Measurements from ENCODE around the gene LRRC4C.

Gene LRRC4C

GRCh38 chr11:40491341-40491740 is 968.1 kb downstream of the LRRC4C start:
- no peak for DNase-seq (ENCODE audit: low read depth in 2 of 2)

- DNase-seq (ENCODE audit: low read depth in 2 of 2) = no peak
Measured at GRCh38 chr11:40467771-40468170, 991.7 kb downstream of the LRRC4C start.

- no peak for DNase-seq (ENCODE audit: low read depth in 2 of 2)
Measured at GRCh38 chr11:40445391-40445790, 1014.1 kb downstream of the LRRC4C start.

GRCh38 chr11:40444151-40444550 is 1015.3 kb downstream of the LRRC4C start:
- no peak for DNase-seq (ENCODE audit: low read depth in 2 of 2)

- DNase-seq (ENCODE audit: low read depth in 2 of 2) = no peak
Measured at GRCh38 chr11:40435344-40435743, 1024.1 kb downstream of the LRRC4C start.

- no peak for DNase-seq (ENCODE audit: low read depth in 2 of 2)
Measured at GRCh38 chr11:40434926-40435325, 1024.5 kb downstream of the LRRC4C start.

- DNase-seq (ENCODE audit: low read depth in 2 of 2) = no peak
Measured at GRCh38 chr11:40432358-40432757, 1027.1 kb downstream of the LRRC4C start.

GRCh38 chr11:40425168-40425567 is 1034.3 kb downstream of the LRRC4C start:
- DNase-seq (ENCODE audit: low read depth in 2 of 2) = no peak

- DNase-seq (ENCODE audit: low read depth in 2 of 2) = no peak
Measured at GRCh38 chr11:40421208-40421981, 1038.1 kb downstream of the LRRC4C start.

- no peak for DNase-seq (ENCODE audit: low read depth in 2 of 2)
Measured at GRCh38 chr11:40417627-40418026, 1041.8 kb downstream of the LRRC4C start.

- DNase-seq (ENCODE audit: low read depth in 2 of 2) = no peak
Measured at GRCh38 chr11:40407355-40407754, 1052.1 kb downstream of the LRRC4C start.

GRCh38 chr11:40405614-40406013 is 1053.8 kb downstream of the LRRC4C start:
- DNase-seq (ENCODE audit: low read depth in 2 of 2) = no peak

- DNase-seq (ENCODE audit: low read depth in 2 of 2) = no peak
Measured at GRCh38 chr11:40403321-40403720, 1056.1 kb downstream of the LRRC4C start.

- no peak for DNase-seq (ENCODE audit: low read depth in 2 of 2)
Measured at GRCh38 chr11:40401132-40401853, 1058.2 kb downstream of the LRRC4C start.

GRCh38 chr11:40397141-40397540 is 1062.3 kb downstream of the LRRC4C start:
- DNase-seq (ENCODE audit: low read depth in 2 of 2) = no peak

GRCh38 chr11:40393511-40393910 is 1065.9 kb downstream of the LRRC4C start:
- DNase-seq (ENCODE audit: low read depth in 2 of 2) = no peak

GRCh38 chr11:40391679-40392078 is 1067.8 kb downstream of the LRRC4C start:
- DNase-seq (ENCODE audit: low read depth in 2 of 2) = no peak

- DNase-seq (ENCODE audit: low read depth in 2 of 2) = no peak
Measured at GRCh38 chr11:40388097-40388818, 1071.2 kb downstream of the LRRC4C start.

GRCh38 chr11:40387240-40387980 is 1072.0 kb downstream of the LRRC4C start:
- DNase-seq (ENCODE audit: low read depth in 2 of 2) = no peak

GRCh38 chr11:40384991-40385390 is 1074.5 kb downstream of the LRRC4C start:
- DNase-seq (ENCODE audit: low read depth in 2 of 2) = no peak

- no peak for DNase-seq (ENCODE audit: low read depth in 2 of 2)
Measured at GRCh38 chr11:40381481-40381880, 1078.0 kb downstream of the LRRC4C start.

GRCh38 chr11:40380835-40381234 is 1078.6 kb downstream of the LRRC4C start:
- no peak for DNase-seq (ENCODE audit: low read depth in 2 of 2)
